Parathyroid adenoma (tissue), 2 donors: ENCODE measurements around the gene TGM2.

Experiments
- H2AFZ ChIP-seq: fragments of 300-600 bp; sonication (generic); one replicate; pipeline ENCODE4 v1.7.0; 2017; ENCODE audit warnings: antibody characterized with exemption, mild to moderate bottlenecking
- H3K27ac ChIP-seq: fragments of 300-600 bp; sonication (generic); one replicate; pipeline ENCODE4 v1.7.0; 2017
- H3K27me3 ChIP-seq: fragments of 300-600 bp; sonication (generic); one replicate; pipeline ENCODE4 v1.7.0; 2017; ENCODE audit warnings: low read length; ENCODE audit not compliant: control insufficient read depth, insufficient read depth
- H3K36me3 ChIP-seq: fragments of 300-600 bp; sonication (generic); one replicate; pipeline ENCODE4 v1.7.0; 2017; ENCODE audit warnings: low read length; ENCODE audit not compliant: control insufficient read depth, insufficient read depth
- H3K4me1 ChIP-seq: fragments of 300-600 bp; sonication (generic); one replicate; pipeline ENCODE4 v1.7.0; 2017; ENCODE audit warnings: control low read depth
- H3K4me2 ChIP-seq: fragments of 300-600 bp; sonication (generic); one replicate; pipeline ENCODE4 v1.7.0; 2017; ENCODE audit warnings: low read length
- H3K4me3 ChIP-seq: fragments of 300-600 bp; sonication (generic); one replicate; pipeline ENCODE4 v1.7.0; 2017; ENCODE audit warnings: low read depth, low read length
- H3K79me2 ChIP-seq: fragments of 300-600 bp; sonication (generic); one replicate; pipeline ENCODE4 v1.7.0; 2017; ENCODE audit warnings: control low read depth
- H3K9ac ChIP-seq: fragments of 300-600 bp; sonication (generic); one replicate; pipeline ENCODE4 v1.7.0; 2017; ENCODE audit warnings: mild to moderate bottlenecking
- H3K9me3 ChIP-seq: fragments of 300-600 bp; sonication (generic); one replicate; pipeline ENCODE4 v1.7.0; 2017; ENCODE audit warnings: low read length; ENCODE audit not compliant: control insufficient read depth
- TF ChIP-seq, protein P1 (sequence below): fragments of 300-600 bp; sonication (generic); IDR thresholded peaks from one replicate; pipeline ENCODE4 v1.7.0; 2017; ENCODE audit warnings: antibody characterized with exemption, mild to moderate bottlenecking
- donor health status: primary hyperparathyroidism.

Gene TGM2

DNA sequence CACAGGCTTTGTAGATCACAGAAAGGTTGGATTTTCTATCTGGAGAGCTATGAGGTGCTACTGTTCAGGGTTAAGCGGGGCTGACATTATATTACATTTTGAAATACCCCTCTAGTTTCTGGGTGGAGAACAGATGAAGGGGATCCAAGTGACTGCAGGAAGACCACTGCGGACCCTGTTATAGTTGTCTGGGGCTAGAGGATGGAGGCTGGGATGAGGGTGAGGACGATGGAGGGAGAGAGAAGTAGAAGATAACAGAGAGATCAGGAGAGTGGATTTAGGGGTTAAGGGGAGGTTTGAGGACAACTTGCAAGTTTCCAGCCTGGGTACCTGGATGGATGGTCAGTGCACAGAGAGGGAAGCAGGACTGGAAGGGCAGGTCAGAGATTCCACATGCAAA, 43.5 kb upstream of the TGM2 start:
- Histone ChIP-seq H2AFZ (no peak overlapping the region), H3K36me3 (no peaks in the 10 kb centered on the region), H3K27ac (no peak overlapping the region), H3K4me2 (no peak overlapping the region), H3K9ac (no peak overlapping the region), H3K79me2 (no peaks in the 10 kb centered on the region), H3K27me3 (no peaks in the 10 kb centered on the region), H3K4me3 (no peak overlapping the region), H3K9me3 (no peaks in the 10 kb centered on the region), H3K4me1 (no peaks in the 10 kb centered on the region)
- TF ChIP-seq, protein P1, sequence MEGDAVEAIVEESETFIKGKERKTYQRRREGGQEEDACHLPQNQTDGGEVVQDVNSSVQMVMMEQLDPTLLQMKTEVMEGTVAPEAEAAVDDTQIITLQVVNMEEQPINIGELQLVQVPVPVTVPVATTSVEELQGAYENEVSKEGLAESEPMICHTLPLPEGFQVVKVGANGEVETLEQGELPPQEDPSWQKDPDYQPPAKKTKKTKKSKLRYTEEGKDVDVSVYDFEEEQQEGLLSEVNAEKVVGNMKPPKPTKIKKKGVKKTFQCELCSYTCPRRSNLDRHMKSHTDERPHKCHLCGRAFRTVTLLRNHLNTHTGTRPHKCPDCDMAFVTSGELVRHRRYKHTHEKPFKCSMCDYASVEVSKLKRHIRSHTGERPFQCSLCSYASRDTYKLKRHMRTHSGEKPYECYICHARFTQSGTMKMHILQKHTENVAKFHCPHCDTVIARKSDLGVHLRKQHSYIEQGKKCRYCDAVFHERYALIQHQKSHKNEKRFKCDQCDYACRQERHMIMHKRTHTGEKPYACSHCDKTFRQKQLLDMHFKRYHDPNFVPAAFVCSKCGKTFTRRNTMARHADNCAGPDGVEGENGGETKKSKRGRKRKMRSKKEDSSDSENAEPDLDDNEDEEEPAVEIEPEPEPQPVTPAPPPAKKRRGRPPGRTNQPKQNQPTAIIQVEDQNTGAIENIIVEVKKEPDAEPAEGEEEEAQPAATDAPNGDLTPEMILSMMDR, result no peak

DNA sequence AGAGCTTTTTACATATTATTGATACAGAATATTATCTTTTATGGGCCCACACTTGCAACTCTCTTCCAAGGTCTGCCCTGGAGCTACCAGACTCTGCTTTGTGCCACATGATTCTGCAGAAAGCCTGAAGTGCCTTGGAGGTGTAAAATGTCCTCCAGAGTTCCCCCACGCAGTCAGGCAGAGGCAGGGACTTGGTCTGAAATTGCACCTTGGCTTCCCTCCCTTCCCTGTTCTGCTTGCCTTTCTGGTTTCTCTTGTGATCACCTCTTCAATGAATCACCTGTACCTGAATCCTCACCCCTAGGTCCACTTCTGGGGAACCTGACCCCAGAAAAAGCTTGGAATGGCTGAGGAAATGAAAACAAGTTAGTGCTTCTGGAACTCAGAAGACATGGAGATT, 43.0 kb upstream of the TGM2 start:
- no peaks in the 10 kb centered on the region for H3K9me3 ChIP-seq
- no peaks in the 10 kb centered on the region for H3K36me3 ChIP-seq
- H3K79me2 ChIP-seq, result no peaks in the 10 kb centered on the region
- H3K4me2 ChIP-seq, result no peak overlapping the region
- H3K4me3 ChIP-seq, result no peak overlapping the region
- no peaks in the 10 kb centered on the region for H3K4me1 ChIP-seq
- H3K27ac ChIP-seq, result no peak overlapping the region
- H3K27me3 ChIP-seq, result no peaks in the 10 kb centered on the region
- H2AFZ ChIP-seq, result no peak overlapping the region
- TF ChIP-seq, protein P1, result no peak
- no peak overlapping the region for H3K9ac ChIP-seq

DNA sequence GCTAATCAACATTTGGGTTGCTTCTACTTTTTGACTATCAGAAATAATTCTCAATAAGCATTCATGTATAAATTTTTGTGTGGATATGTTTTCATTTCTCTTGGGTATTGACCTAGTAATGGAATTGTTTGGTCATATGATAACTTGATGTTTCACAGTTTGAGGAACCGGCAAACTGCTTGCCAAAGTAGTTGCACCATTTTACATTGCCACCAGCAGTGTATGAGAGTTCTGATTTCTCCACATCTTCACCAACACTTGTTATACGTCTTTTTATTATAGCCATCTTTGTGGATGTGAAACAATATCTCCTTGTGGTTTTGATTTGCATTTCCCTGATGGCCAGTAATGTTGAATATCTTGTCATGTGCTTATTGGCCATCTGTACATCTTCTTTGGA, 42.6 kb upstream of the TGM2 start:
- Histone ChIP-seq H3K36me3 (no peaks in the 10 kb centered on the region), H3K79me2 (no peaks in the 10 kb centered on the region), H3K9ac (no peak overlapping the region), H3K27ac (no peak overlapping the region), H3K27me3 (no peaks in the 10 kb centered on the region), H3K4me3 (no peak overlapping the region), H3K4me2 (no peak overlapping the region), H3K9me3 (no peaks in the 10 kb centered on the region), H2AFZ (no peak overlapping the region), H3K4me1 (no peaks in the 10 kb centered on the region)
- TF ChIP-seq, protein P1, result no peak

DNA sequence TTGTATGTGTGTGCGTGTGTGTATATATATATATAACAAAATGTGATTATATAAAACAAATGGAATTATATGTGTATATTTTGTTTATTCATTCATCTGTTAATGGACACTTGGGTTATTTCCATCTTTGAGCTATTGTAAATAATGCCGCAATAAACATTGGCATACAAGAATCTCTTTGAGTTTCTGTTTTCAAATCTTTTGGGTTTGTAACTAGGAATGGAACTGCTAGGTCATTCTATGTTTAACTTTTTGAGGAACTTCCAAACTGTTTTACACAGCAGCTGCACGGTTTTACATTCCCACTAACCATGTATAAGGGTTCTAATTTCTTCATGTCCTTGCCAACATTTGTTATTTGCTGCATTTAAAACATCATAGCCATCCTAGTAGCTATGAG, 39.9 kb upstream of the TGM2 start:
- H3K4me2 ChIP-seq, result no peak overlapping the region
- H3K36me3 ChIP-seq, result no peaks in the 10 kb centered on the region
- H3K9ac ChIP-seq, result no peak overlapping the region
- TF ChIP-seq, protein P1, result no peak
- no peaks in the 10 kb centered on the region for H3K27me3 ChIP-seq
- H3K9me3 ChIP-seq, result no peaks in the 10 kb centered on the region
- H2AFZ ChIP-seq, result no peak overlapping the region
- H3K4me1 ChIP-seq, result no peaks in the 10 kb centered on the region
- no peaks in the 10 kb centered on the region for H3K79me2 ChIP-seq
- no peak overlapping the region for H3K4me3 ChIP-seq
- H3K27ac ChIP-seq, result no peak overlapping the region

DNA sequence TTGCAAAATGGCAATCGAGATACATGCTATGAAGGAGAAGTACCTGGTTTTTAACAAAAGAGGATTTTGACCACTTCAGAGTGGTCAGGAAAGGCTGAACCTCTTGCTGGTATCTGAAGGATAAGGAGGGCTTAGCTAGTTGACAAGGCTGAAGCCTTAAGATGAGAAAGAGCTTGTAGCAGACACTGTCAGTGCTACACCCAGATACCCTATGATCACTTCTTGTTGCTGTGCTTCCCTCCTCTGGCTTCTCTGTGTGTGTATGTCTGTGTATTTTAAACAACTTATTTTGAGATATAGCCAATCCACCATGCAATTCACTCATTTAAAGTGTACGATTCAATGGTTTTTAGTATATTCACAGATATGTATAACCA, 38.9 kb upstream of the TGM2 start:
- Histone ChIP-seq H3K9me3 (no peaks in the 10 kb centered on the region), H3K4me1 (no peaks in the 10 kb centered on the region), H3K9ac (no peak overlapping the region), H2AFZ (no peak overlapping the region), H3K79me2 (no peaks in the 10 kb centered on the region), H3K27ac (no peak overlapping the region), H3K4me3 (no peak overlapping the region), H3K4me2 (no peak overlapping the region), H3K27me3 (no peaks in the 10 kb centered on the region), H3K36me3 (no peaks in the 10 kb centered on the region)
- TF ChIP-seq, protein P1, result no peak
